ENCODE results near the gene COL4A4.

COL4A4 gene

GRCh38 chr2:227194219-227194618 is 30.2 kb upstream of the COL4A4 start:
- no peaks in the 10 kb centered on the region for H3K36me3 ChIP-seq (ENCODE audit: insufficient read depth, low read length)
- no peaks in the 10 kb centered on the region for H3K79me2 ChIP-seq (ENCODE audit: insufficient read depth, low read length)
- no peak for ATAC-seq (ENCODE audit: insufficient read depth, low read depth)
- H3K9me3 ChIP-seq (ENCODE audit: insufficient read depth, low read length, severe bottlenecking): no peaks in the 10 kb centered on the region
- H3K4me1 ChIP-seq (ENCODE audit: insufficient read depth, low read length): no peaks in the 10 kb centered on the region
- H3K4me2 ChIP-seq (ENCODE audit: insufficient read depth, low read length): no peak overlapping the region
- H4K20me1 ChIP-seq (ENCODE audit: insufficient read depth, low read length): no peaks in the 10 kb centered on the region
- no peaks in the 10 kb centered on the region for H3K27me3 ChIP-seq (ENCODE audit: insufficient read depth, low read length, poor library complexity)
- H3K9ac ChIP-seq (ENCODE audit: low read depth, low read length): no peak overlapping the region
- DNase-seq: no peak
- no peak for TF ChIP-seq CTCF (IDR thresholded peaks at IDR 0.05; ENCODE audit: borderline replicate concordance, extremely low read depth, low read length, poor library complexity, severe bottlenecking)
- TF ChIP-seq EZH2 (IDR thresholded peaks at IDR 0.05; ENCODE audit: borderline replicate concordance, low read depth, low read length, severe bottlenecking): no peak
- H3K4me3 ChIP-seq (ENCODE audit: low read depth in 1 of 2, low read length in 2 of 2): no peak overlapping the region
- H2AFZ ChIP-seq (ENCODE audit: low read depth, low read length): no peak overlapping the region
- H3K27ac ChIP-seq (ENCODE audit: low read length): no peak overlapping the region

GRCh38 chr2:227192491-227192890 is 28.5 kb upstream of the COL4A4 start:
- Histone ChIP-seq H3K9ac (ENCODE audit: low read depth, low read length) (no peak overlapping the region), H3K36me3 (ENCODE audit: insufficient read depth, low read length) (no peaks in the 10 kb centered on the region), H3K4me1 (ENCODE audit: insufficient read depth, low read length) (no peaks in the 10 kb centered on the region), H3K27me3 (ENCODE audit: insufficient read depth, low read length, poor library complexity) (no peaks in the 10 kb centered on the region), H3K4me3 (ENCODE audit: low read depth in 1 of 2, low read length in 2 of 2) (no peak overlapping the region), H3K9me3 (ENCODE audit: insufficient read depth, low read length, severe bottlenecking) (no peaks in the 10 kb centered on the region), H3K27ac (ENCODE audit: low read length) (no peak overlapping the region), H3K4me2 (ENCODE audit: insufficient read depth, low read length) (no peak overlapping the region), H2AFZ (ENCODE audit: low read depth, low read length) (no peak overlapping the region), H3K79me2 (ENCODE audit: insufficient read depth, low read length) (no peaks in the 10 kb centered on the region), H4K20me1 (ENCODE audit: insufficient read depth, low read length) (no peaks in the 10 kb centered on the region)
- TF ChIP-seq CTCF (IDR thresholded peaks at IDR 0.05; ENCODE audit: borderline replicate concordance, extremely low read depth, low read length, poor library complexity, severe bottlenecking) (no peak), EZH2 (IDR thresholded peaks at IDR 0.05; ENCODE audit: borderline replicate concordance, low read depth, low read length, severe bottlenecking) (no peak)
- DNase-seq (no peak), ATAC-seq (ENCODE audit: insufficient read depth, low read depth) (no peak)

GRCh38 chr2:227191367-227191766 is 27.4 kb upstream of the COL4A4 start:
- Histone ChIP-seq H3K36me3 (ENCODE audit: insufficient read depth, low read length) (no peaks in the 10 kb centered on the region), H3K9me3 (ENCODE audit: insufficient read depth, low read length, severe bottlenecking) (no peaks in the 10 kb centered on the region), H2AFZ (ENCODE audit: low read depth, low read length) (no peak overlapping the region), H3K9ac (ENCODE audit: low read depth, low read length) (no peak overlapping the region), H3K4me1 (ENCODE audit: insufficient read depth, low read length) (no peaks in the 10 kb centered on the region), H3K79me2 (ENCODE audit: insufficient read depth, low read length) (no peaks in the 10 kb centered on the region), H3K4me2 (ENCODE audit: insufficient read depth, low read length) (no peak overlapping the region), H3K4me3 (ENCODE audit: low read depth in 1 of 2, low read length in 2 of 2) (no peak overlapping the region), H3K27ac (ENCODE audit: low read length) (no peak overlapping the region), H4K20me1 (ENCODE audit: insufficient read depth, low read length) (no peaks in the 10 kb centered on the region), H3K27me3 (ENCODE audit: insufficient read depth, low read length, poor library complexity) (no peaks in the 10 kb centered on the region)
- DNase-seq (no peak), ATAC-seq (ENCODE audit: insufficient read depth, low read depth) (no peak)
- TF ChIP-seq EZH2 (IDR thresholded peaks at IDR 0.05; ENCODE audit: borderline replicate concordance, low read depth, low read length, severe bottlenecking) (no peak), CTCF (IDR thresholded peaks at IDR 0.05; ENCODE audit: borderline replicate concordance, extremely low read depth, low read length, poor library complexity, severe bottlenecking) (no peak)

- no peaks in the 10 kb centered on the region for H3K9me3 ChIP-seq (ENCODE audit: insufficient read depth, low read length, severe bottlenecking)
- no peak overlapping the region for H2AFZ ChIP-seq (ENCODE audit: low read depth, low read length)
- no peak overlapping the region for H3K4me2 ChIP-seq (ENCODE audit: insufficient read depth, low read length)
- TF ChIP-seq EZH2 (IDR thresholded peaks at IDR 0.05; ENCODE audit: borderline replicate concordance, low read depth, low read length, severe bottlenecking) (no peak), CTCF (IDR thresholded peaks at IDR 0.05; ENCODE audit: borderline replicate concordance, extremely low read depth, low read length, poor library complexity, severe bottlenecking) (no peak)
- ATAC-seq (ENCODE audit: insufficient read depth, low read depth) (no peak), DNase-seq (no peak)
- no peaks in the 10 kb centered on the region for H3K79me2 ChIP-seq (ENCODE audit: insufficient read depth, low read length)
- H3K4me1 ChIP-seq (ENCODE audit: insufficient read depth, low read length): no peaks in the 10 kb centered on the region
- H3K27ac ChIP-seq (ENCODE audit: low read length): no peak overlapping the region
- H3K36me3 ChIP-seq (ENCODE audit: insufficient read depth, low read length): no peaks in the 10 kb centered on the region
- no peak overlapping the region for H3K4me3 ChIP-seq (ENCODE audit: low read depth in 1 of 2, low read length in 2 of 2)
- H4K20me1 ChIP-seq (ENCODE audit: insufficient read depth, low read length): no peaks in the 10 kb centered on the region
- no peaks in the 10 kb centered on the region for H3K27me3 ChIP-seq (ENCODE audit: insufficient read depth, low read length, poor library complexity)
- H3K9ac ChIP-seq (ENCODE audit: low read depth, low read length): no peak overlapping the region
These were observed 24.3 kb upstream of the COL4A4 start for GRCh38 chr2:227188292-227188691.

Data from DND-41 (cell line).